Esophagus squamous epithelium (tissue), 5 donors: ENCODE measurements around the gene TGM5. TPM values are rescaled to one million over a fixed set of nuclear protein-coding genes. Genes with fewer than 3 reads are reported as not detected.

ENCODE experiments used
- DNase-seq: peaks from one replicate; lab custom pipeline; 2025; lab: John Stamatoyannopoulos, UW
- H3K27ac ChIP-seq, 4 donors: fragments of 200-600 bp; sonication (generic); one replicate each; pipeline ENCODE4 v1.5.1; 2016 to 2019; ENCODE audit warnings: mild to moderate bottlenecking in 1 of 4
- H3K27me3 ChIP-seq, 4 donors: fragments of 200-600 bp; sonication (generic); 1 replicate in 3 of 4; 2 replicates in 1 of 4; pipeline versions ENCODE4 v1.5.1 to v1.6.0; 2017 to 2021; ENCODE audit warnings: antibody characterized with exemption in 1 of 4
- H3K36me3 ChIP-seq, 3 donors: fragments of 200-600 bp; sonication (generic); one replicate each; pipeline ENCODE4 v1.5.1; 2016 to 2019
- H3K4me1 ChIP-seq, 3 donors: fragments of 200-600 bp; sonication (generic); one replicate each; pipeline ENCODE4 v1.5.1; 2017 to 2019
- H3K4me3 ChIP-seq, 4 donors: fragments of 200-600 bp; sonication (generic); 1 replicate in 3 of 4; 2 replicates in 1 of 4; pipeline ENCODE4 v1.5.1; 2016 to 2019; ENCODE audit warnings: mild to moderate bottlenecking in 2 of 4, moderate library complexity in 1 of 4
- H3K9me3 ChIP-seq, 3 donors: fragments of 200-600 bp; sonication (generic); one replicate each; pipeline ENCODE4 v1.5.1; 2016 to 2019
- CTCF ChIP-seq, 6 experiments: fragments of 450-650 bp in 4 of 6; fragments of 200-600 bp in 2 of 6; sonication (generic) in 2 of 6; IDR thresholded peaks; one replicate each; pipeline ENCODE4 v1.5.1; 2016 to 2019; ENCODE audit warnings: antibody characterized with exemption in 6 of 6, mild to moderate bottlenecking in 4 of 6, moderate library complexity in 4 of 6
- POLR2A ChIP-seq, 4 donors: fragments of 450-650 bp; IDR thresholded peaks; one replicate each; pipeline ENCODE4 v1.6.1; 2017; ENCODE audit warnings: antibody characterized with exemption in 4 of 4, mild to moderate bottlenecking in 4 of 4, moderate library complexity in 3 of 4
- WGBS, 2 donors: methylation state at CpG; one replicate each; pipeline ENCODE4 v1.1.5; 2018; 5-methylcytosine and 5-hydroxymethylcytosine counted together
- intact Hi-C: fragments of 100-400 bp; cut with DNase I; formaldehyde crosslinking; loops from one replicate; pipeline ENCODE4 v1.15.0; 2022
- total RNA-seq, 4 donors: library from RNA; depleted of rRNA; stranded (reverse); fragments of >200 nt; gene quantifications; one replicate each; pipeline ENCODE4 v1.1.0, GENCODE V29; 2016
- donor health status: DM: yes; HTN: yes; CAD: no.

The TGM5 gene
- total RNA-seq, 4 donors from 2014 or later = 6.7 to 36.1 (median 15.6) TPM

GRCh38 chr15:43268111-43269105 is 1.7 kb upstream of the TGM5 start:
- H3K27me3 ChIP-seq = peaks cover 0 to 31% (median 0%) of the 10 kb centered on the region in 4 donors
- TF ChIP-seq POLR2A (IDR thresholded peaks at IDR 0.05) (no peak), CTCF (IDR thresholded peaks at IDR 0.05) (peak in 1 of 6 experiments; percentile 6)
- H3K27ac ChIP-seq = peak overlapping the region in 1 of 4 donors; percentile 44
- no peak for DNase-seq
- H3K4me3 ChIP-seq = no peak overlapping the region
- intact Hi-C loops = no loop called here
- H3K9me3 ChIP-seq = peaks cover 0 to 5% (median 0%) of the 10 kb centered on the region in 3 donors
- peaks cover 0 to 42% (median 5%) of the 10 kb centered on the region in 3 donors for H3K4me1 ChIP-seq
- 64 to 74% methylated on average over 10 to 11 of the region's 11 CpGs for WGBS, 2 donors
- no peaks in the 10 kb centered on the region for H3K36me3 ChIP-seq

- intact Hi-C loops = no loop called here
- Histone ChIP-seq H3K27me3 (peaks cover 0 to 31% (median 0%) of the 10 kb centered on the region in 4 donors), H3K9me3 (peaks cover 0 to 3% (median 0%) of the 10 kb centered on the region in 3 donors), H3K4me3 (no peak overlapping the region), H3K36me3 (no peaks in the 10 kb centered on the region), H3K4me1 (peaks cover 0 to 42% (median 5%) of the 10 kb centered on the region in 3 donors), H3K27ac (peak overlapping the region; percentile 62 to 84 (median 71))
- 71 to 87% methylated on average over 2 of the region's 2 CpGs for WGBS, 2 donors
- DNase-seq = no peak
- no peak for TF ChIP-seq CTCF (IDR thresholded peaks at IDR 0.05)
- TF ChIP-seq POLR2A (IDR thresholded peaks at IDR 0.05) = no peak
These were observed 711 bp upstream of the TGM5 start for GRCh38 chr15:43267439-43267838.

- Histone ChIP-seq H3K9me3 (no peaks in the 10 kb centered on the region), H3K27me3 (peaks cover 0 to 31% (median 0%) of the 10 kb centered on the region in 4 donors), H3K36me3 (no peaks in the 10 kb centered on the region), H3K4me1 (peaks cover 0 to 42% (median 5%) of the 10 kb centered on the region in 3 donors), H3K4me3 (peak overlapping the region; percentile 11 to 35 (median 14)), H3K27ac (peak overlapping the region; percentile 61 to 84 (median 76))
- no peak for DNase-seq
- intact Hi-C loops = no loop called here
- TF ChIP-seq CTCF (IDR thresholded peaks at IDR 0.05) = no peak
- TF ChIP-seq POLR2A (IDR thresholded peaks at IDR 0.05) = no peak
- WGBS, 2 donors = 80 to 87% methylated on average over 2 of the region's 2 CpGs
These were observed 342 bp downstream of the TGM5 start for GRCh38 chr15:43266386-43266785.

- Histone ChIP-seq H3K4me1 (no peaks in the 10 kb centered on the region), H3K27ac (no peak overlapping the region), H3K27me3 (peaks cover 0 to 5% (median 0%) of the 10 kb centered on the region in 4 donors), H3K36me3 (no peaks in the 10 kb centered on the region), H3K9me3 (no peaks in the 10 kb centered on the region), H3K4me3 (no peak overlapping the region)
- 80 to 85% methylated on average over 4 to 10 of the region's 19 CpGs for WGBS, 2 donors
- intact Hi-C loops = no loop called here
- no peak for TF ChIP-seq CTCF (IDR thresholded peaks at IDR 0.05)
- TF ChIP-seq POLR2A (IDR thresholded peaks at IDR 0.05) = no peak
- no peak for DNase-seq
These were observed 6.6 kb downstream of the TGM5 start for GRCh38 chr15:43260011-43260615.
